ENCODE results near the gene ZNF831.

GRCh38 chr20:59221707-59222252, 58.2 kb downstream of the ZNF831 start:
- TF ChIP-seq CTCF (IDR thresholded peaks at IDR 0.05) (no peak), EP300 (IDR thresholded peaks at IDR 0.05) (no peak), POLR2A (IDR thresholded peaks at IDR 0.05) (no peak)

All from tibial nerve (tissue), 4 donors.